Natural killer cell treated with Interleukin-12 subunit alpha and Interleukin-12 subunit beta and Interleukin-15 and Interleukin-18, amount 100 ng/mL, for 72 hours (primary cell): ENCODE data around the gene LRRC4B. TPM values are rescaled to one million over a fixed set of nuclear protein-coding genes. Genes with fewer than 3 reads are reported as not detected.
A peak's percentile ranks its signal among the peaks of the same experiment; 100 is the strongest.

ENCODE experiments used
- ATAC-seq, 2 donors: fragments of 150-1000 bp; cut with Tn5 transposase in 1 of 2; sonication (Bioruptor Pico), chemical (Tn5 transposase) in 1 of 2; 2 replicates each; pipeline ENCODE4 v1.10.0; 2021
- DNase-seq: peaks from one replicate; pipeline ENCODE4 v3.0.0; 2022; ENCODE audit warnings: low spot score
- H3K27ac Mint-ChIP-seq, 2 donors: 1 replicate in 1 of 2; 2 replicates in 1 of 2; pipeline ENCODE4 v1.8.0; 2022; ENCODE audit warnings: mixed read lengths in 2 of 2, mild to moderate bottlenecking in 1 of 2, moderate library complexity in 1 of 2
- H3K27me3 Mint-ChIP-seq, 2 donors: 1 replicate in 1 of 2; 2 replicates in 1 of 2; pipeline ENCODE4 v1.8.0; 2022; ENCODE audit warnings: mixed read lengths in 2 of 2
- H3K36me3 Mint-ChIP-seq: one replicate; pipeline ENCODE4 v1.8.0; 2022; ENCODE audit warnings: mixed read lengths
- H3K4me1 Mint-ChIP-seq, 2 donors: 1 replicate in 1 of 2; 2 replicates in 1 of 2; pipeline ENCODE4 v1.8.0; 2022; ENCODE audit warnings: low read depth in 2 of 2, mixed read lengths in 2 of 2, mild to moderate bottlenecking in 1 of 2
- H3K4me3 Mint-ChIP-seq: one replicate; pipeline ENCODE4 v1.8.0; 2022; ENCODE audit warnings: mixed read lengths
- H3K9me3 Mint-ChIP-seq: 2 replicates; pipeline ENCODE4 v1.8.0; 2022; ENCODE audit warnings: mixed read lengths
- total RNA-seq, 2 donors: library from RNA; stranded (reverse); gene quantifications; one replicate each; pipeline ENCODE4 v1.2.3, GENCODE V29; 2022

The LRRC4B gene
- total RNA-seq, 2 donors from 2014 or later: not detected

GRCh38 chr19:50564229-50565105 is 3.8 kb downstream of the LRRC4B start:
- Mint-ChIP-seq H3K9me3 (no peaks in the 10 kb centered on the region), H3K27me3 (peaks cover 37 to 43% of the 10 kb centered on the region in 2 donors), H3K4me1 (peaks cover 5 to 10% of the 10 kb centered on the region in 2 donors), H3K36me3 (no peaks in the 10 kb centered on the region), H3K27ac (no peak overlapping the region), H3K4me3 (no peak overlapping the region)
- no peak for DNase-seq
- ATAC-seq: no peak

- no peak overlapping the region for H3K4me3 Mint-ChIP-seq
- no peaks in the 10 kb centered on the region for H3K36me3 Mint-ChIP-seq
- no peaks in the 10 kb centered on the region for H3K9me3 Mint-ChIP-seq
- peaks cover 5 to 10% of the 10 kb centered on the region in 2 donors for H3K4me1 Mint-ChIP-seq
- H3K27me3 Mint-ChIP-seq: peaks cover 33 to 35% of the 10 kb centered on the region in 2 donors
- no peak overlapping the region for H3K27ac Mint-ChIP-seq
- ATAC-seq (no peak), DNase-seq (no peak)
Measured at GRCh38 chr19:50563597-50563996, 4.6 kb downstream of the LRRC4B start.

DNA sequence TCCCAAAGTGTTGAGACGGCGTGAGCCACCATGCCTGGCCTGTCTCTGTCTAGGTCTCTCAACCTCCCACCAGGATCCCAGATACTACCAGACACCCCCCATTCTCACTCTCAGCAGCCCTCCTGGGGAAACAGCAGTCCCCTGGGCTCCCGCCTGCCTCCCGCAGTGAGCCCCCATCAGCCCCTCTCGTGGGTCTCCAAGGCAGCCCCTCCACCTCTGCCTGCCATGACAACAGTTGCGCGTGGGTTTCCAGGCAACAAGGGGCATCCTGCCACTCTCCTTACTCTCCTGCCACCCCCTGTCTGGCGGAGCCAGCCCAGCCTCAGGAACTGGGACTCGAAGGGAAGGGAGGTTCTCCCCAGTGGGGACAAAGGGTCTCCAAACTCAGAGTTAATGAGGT is 5.2 kb downstream of the LRRC4B start:
- no peaks in the 10 kb centered on the region for H3K9me3 Mint-ChIP-seq
- H3K36me3 Mint-ChIP-seq: no peaks in the 10 kb centered on the region
- DNase-seq (no peak), ATAC-seq (peak in 1 of 2 donors; percentile 10)
- H3K27me3 Mint-ChIP-seq: peaks cover 34 to 35% of the 10 kb centered on the region in 2 donors
- H3K4me3 Mint-ChIP-seq: no peak overlapping the region
- peaks cover 5 to 10% of the 10 kb centered on the region in 2 donors for H3K4me1 Mint-ChIP-seq
- no peak overlapping the region for H3K27ac Mint-ChIP-seq

- Mint-ChIP-seq H3K27ac (no peak overlapping the region), H3K9me3 (no peaks in the 10 kb centered on the region), H3K27me3 (peaks cover 34 to 35% of the 10 kb centered on the region in 2 donors), H3K4me1 (peaks cover 5 to 10% of the 10 kb centered on the region in 2 donors), H3K36me3 (no peaks in the 10 kb centered on the region), H3K4me3 (no peak overlapping the region)
- DNase-seq: no peak
- ATAC-seq: no peak
Measured at GRCh38 chr19:50562329-50562728, 5.9 kb downstream of the LRRC4B start.

GRCh38 chr19:50559636-50560035 is 8.6 kb downstream of the LRRC4B start:
- no peak for ATAC-seq
- Mint-ChIP-seq H3K4me1 (peaks cover 3 to 10% of the 10 kb centered on the region in 2 donors), H3K27me3 (peaks cover 30 to 31% of the 10 kb centered on the region in 2 donors)

DNA sequence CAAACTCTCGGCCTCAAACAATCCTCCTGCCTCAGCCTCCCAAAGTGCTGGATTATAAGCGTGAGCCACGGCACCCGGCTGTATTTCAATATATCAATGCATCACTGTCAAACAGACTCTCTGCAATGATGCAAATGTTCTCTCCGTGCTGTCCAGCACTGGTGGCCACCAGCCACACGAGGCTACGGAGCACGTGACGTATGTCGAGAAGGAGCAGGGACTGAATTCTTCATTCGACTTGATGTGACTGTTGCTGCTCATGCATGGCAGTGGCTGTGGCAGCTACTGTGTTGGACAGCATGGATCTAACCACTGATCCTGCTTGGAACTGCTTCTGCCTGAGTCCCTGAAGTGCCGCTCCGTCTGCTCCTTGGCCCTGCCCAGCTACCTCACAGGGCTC is 9.8 kb downstream of the LRRC4B start:
- no peak overlapping the region for H3K4me3 Mint-ChIP-seq
- ATAC-seq (no peak), DNase-seq (no peak)
- no peaks in the 10 kb centered on the region for H3K9me3 Mint-ChIP-seq
- no peaks in the 10 kb centered on the region for H3K36me3 Mint-ChIP-seq
- no peak overlapping the region for H3K27ac Mint-ChIP-seq
- H3K4me1 Mint-ChIP-seq: peaks cover 3 to 10% of the 10 kb centered on the region in 2 donors
- H3K27me3 Mint-ChIP-seq: peaks cover 22 to 26% of the 10 kb centered on the region in 2 donors

More at GRCh38 chr19:50559636-50560035, 8.6 kb downstream of the LRRC4B start:
- Mint-ChIP-seq H3K9me3 (no peaks in the 10 kb centered on the region), H3K4me3 (no peak overlapping the region), H3K36me3 (no peaks in the 10 kb centered on the region), H3K27ac (no peak overlapping the region)
- DNase-seq: no peak

DNA sequence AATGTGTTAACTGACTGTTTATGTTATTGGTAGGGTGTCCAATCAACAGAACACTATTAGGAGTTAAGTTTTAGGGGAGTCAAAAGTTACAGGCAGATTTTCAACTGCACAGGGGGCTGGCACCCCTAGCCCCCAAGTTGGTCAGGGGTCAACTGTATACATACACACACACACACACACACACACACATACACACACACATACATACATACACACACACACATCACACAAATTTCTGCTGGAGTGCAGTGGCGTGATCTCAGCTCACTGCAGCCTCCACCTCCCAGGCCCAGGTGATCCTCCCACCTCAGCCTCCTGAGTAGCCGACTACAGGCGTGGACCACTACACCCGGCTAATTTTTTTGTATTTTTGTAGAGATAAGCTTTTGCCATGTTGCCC is 10.2 kb downstream of the LRRC4B start:
- peaks cover 3 to 10% of the 10 kb centered on the region in 2 donors for H3K4me1 Mint-ChIP-seq
- no peak for ATAC-seq
- no peak overlapping the region for H3K4me3 Mint-ChIP-seq
- DNase-seq: no peak
- H3K27me3 Mint-ChIP-seq: peaks cover 26 to 30% of the 10 kb centered on the region in 2 donors
- H3K36me3 Mint-ChIP-seq: no peaks in the 10 kb centered on the region
- H3K27ac Mint-ChIP-seq: no peak overlapping the region
- H3K9me3 Mint-ChIP-seq: no peaks in the 10 kb centered on the region

- peaks cover 35 to 39% of the 10 kb centered on the region in 2 donors for H3K27me3 Mint-ChIP-seq
- no peak for ATAC-seq
- no peak overlapping the region for H3K4me3 Mint-ChIP-seq
Measured at GRCh38 chr19:50557009-50557613, 11.1 kb downstream of the LRRC4B start.

DNA sequence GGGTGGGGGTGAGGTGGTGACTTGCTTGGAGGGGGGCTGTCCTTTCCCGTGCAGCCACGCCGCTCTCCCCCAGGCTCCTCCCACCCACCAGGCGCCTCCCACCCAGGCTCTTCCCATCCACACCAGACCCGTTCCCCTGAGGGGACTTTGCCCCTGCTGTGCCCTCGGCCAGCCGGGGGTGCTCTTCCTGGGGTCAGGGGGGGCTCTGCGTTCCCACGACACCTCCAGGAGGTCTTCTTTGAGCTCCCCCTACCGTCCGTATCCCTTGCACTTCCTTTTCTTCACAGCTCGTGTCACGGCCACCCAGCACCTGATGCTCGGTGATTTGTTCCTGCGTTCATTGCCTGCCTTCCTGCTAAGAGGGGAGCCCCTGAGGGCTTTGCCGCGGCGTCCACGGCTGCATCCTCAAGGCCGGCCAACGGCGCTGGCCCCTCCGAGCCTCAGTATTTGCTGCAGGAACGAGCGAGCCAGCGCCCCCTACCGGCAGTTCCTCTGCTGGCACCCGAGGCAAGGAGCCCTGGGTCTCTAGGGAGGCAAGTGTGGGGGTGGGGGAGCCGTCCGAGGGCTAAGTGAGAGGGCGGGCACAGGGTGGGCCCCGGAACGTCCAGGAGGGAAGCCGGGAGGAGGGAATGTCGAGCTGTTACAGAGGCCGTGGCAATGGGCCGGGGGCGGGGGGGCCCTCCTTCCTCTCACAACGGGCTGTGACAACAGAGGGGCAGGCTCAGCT is 11.8 kb downstream of the LRRC4B start:
- peaks cover 6 to 10% of the 10 kb centered on the region in 2 donors for H3K4me1 Mint-ChIP-seq
- ATAC-seq (peak; percentile 66 to 70), DNase-seq (peak; percentile 77)
- no peaks in the 10 kb centered on the region for H3K36me3 Mint-ChIP-seq
- H3K27ac Mint-ChIP-seq: peak overlapping the region in 1 of 2 donors; percentile 51
- peaks cover 42 to 43% of the 10 kb centered on the region in 2 donors for H3K27me3 Mint-ChIP-seq
- H3K9me3 Mint-ChIP-seq: no peaks in the 10 kb centered on the region
- peak overlapping the region; percentile 90 for H3K4me3 Mint-ChIP-seq

More at GRCh38 chr19:50557009-50557613, 11.1 kb downstream of the LRRC4B start:
- no peak for DNase-seq
- peaks cover 3 to 10% of the 10 kb centered on the region in 2 donors for H3K4me1 Mint-ChIP-seq
- no peaks in the 10 kb centered on the region for H3K9me3 Mint-ChIP-seq
- no peaks in the 10 kb centered on the region for H3K36me3 Mint-ChIP-seq
- H3K27ac Mint-ChIP-seq: no peak overlapping the region

DNA sequence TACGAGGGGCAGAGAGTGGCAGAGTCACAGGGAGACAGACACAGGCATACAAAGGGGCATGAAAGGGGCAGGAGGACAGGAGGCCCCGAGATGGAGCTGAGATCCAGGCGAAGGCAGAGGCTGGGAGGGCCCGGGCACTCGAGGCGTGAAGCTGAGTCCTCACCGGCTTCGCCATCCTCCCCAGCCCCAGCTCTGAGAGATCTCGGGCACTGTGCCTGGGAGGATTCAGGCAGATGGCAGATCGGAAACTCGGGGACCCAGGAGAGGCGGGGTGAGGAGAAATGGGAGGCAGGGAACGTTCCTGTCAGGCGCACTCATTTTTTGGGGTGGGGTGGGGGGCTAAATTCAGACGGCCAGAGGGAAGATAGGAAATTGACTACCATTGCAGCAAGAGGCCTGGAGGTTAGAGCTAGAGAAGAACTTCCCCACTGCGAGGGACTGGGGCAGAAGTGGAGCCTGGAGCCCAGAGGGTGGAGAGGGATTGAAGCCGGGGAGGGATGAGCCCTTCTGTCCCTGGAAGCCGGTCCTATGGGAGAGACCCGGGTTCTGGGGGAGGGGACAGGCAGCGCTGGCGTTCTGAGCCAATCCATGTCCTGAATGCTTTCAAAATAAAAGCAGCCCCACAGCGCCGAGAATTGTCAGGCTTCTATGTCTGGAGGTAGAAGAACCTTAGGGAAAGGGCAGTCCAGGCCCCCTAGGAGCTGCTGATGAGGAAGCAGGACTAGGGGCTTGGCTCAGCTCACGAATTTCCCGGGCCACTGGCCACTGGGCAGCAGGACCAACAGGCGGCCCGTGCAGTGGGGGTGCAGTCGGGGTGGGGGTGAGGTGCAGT is 12.6 kb downstream of the LRRC4B start:
- no peak for ATAC-seq
- Mint-ChIP-seq H3K27me3 (peaks cover 43 to 46% of the 10 kb centered on the region in 2 donors), H3K9me3 (no peaks in the 10 kb centered on the region), H3K27ac (no peak overlapping the region), H3K4me1 (peaks cover 6 to 10% of the 10 kb centered on the region in 2 donors), H3K4me3 (peak overlapping the region; percentile 90), H3K36me3 (no peaks in the 10 kb centered on the region)
- DNase-seq: no peak

- Mint-ChIP-seq H3K27ac (no peak overlapping the region), H3K36me3 (no peaks in the 10 kb centered on the region), H3K27me3 (peaks cover 49 to 52% of the 10 kb centered on the region in 2 donors), H3K9me3 (no peaks in the 10 kb centered on the region), H3K4me3 (peak overlapping the region; percentile 90), H3K4me1 (peaks cover 6 to 10% of the 10 kb centered on the region in 2 donors)
- DNase-seq (no peak), ATAC-seq (no peak)
Measured at GRCh38 chr19:50555033-50555432, 13.2 kb downstream of the LRRC4B start.

DNA sequence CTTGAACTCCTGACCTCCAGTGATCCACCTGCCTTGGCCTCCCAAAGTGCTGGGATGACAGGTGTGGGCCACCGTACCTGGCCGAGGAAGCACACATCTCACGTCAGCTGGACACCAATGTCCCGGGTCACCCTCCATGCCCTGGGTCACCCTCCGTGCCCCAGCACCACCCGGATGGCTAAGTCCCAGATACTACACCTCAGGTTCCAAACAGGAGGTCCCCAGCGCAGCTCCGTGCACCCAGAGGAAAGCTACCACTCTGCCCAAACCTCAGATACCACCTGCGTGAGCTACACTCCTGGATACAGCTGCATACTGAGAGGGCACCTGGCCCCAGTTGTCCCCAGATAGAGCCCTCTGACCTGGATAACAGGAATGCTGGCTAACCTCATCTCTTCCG is 14.0 kb downstream of the LRRC4B start:
- H3K27me3 Mint-ChIP-seq: peaks cover 52 to 53% of the 10 kb centered on the region in 2 donors

More for the DNA sequence above, 14.0 kb downstream of the LRRC4B start:
- DNase-seq: no peak
- no peak overlapping the region for H3K4me3 Mint-ChIP-seq
- no peak overlapping the region for H3K27ac Mint-ChIP-seq
- H3K4me1 Mint-ChIP-seq: peaks cover 6 to 10% of the 10 kb centered on the region in 2 donors
- no peaks in the 10 kb centered on the region for H3K36me3 Mint-ChIP-seq
- no peak for ATAC-seq
- H3K9me3 Mint-ChIP-seq: no peaks in the 10 kb centered on the region
